Effector memory CD4-positive, alpha-beta T cell (primary cell): Measurements from ENCODE around the gene SDHAF1.
"Not testable (repeated sequence)": the region's sequence is repeated elsewhere in the genome, so short reads cannot be mapped to it uniquely, and the experiment has no call there.

Experiments
- DNase-seq, 3 donors: peaks; one replicate each; pipeline ENCODE4 v3.0.0-alpha.2; 2020
- H3K27ac ChIP-seq: 2 replicates; pipeline ENCODE4 v1.7.0; 2013; ENCODE audit warnings: mild to moderate bottlenecking, low read length, moderate library complexity; ENCODE audit not compliant: insufficient read depth, poor library complexity, severe bottlenecking
- H3K27me3 ChIP-seq: replicated peaks from 2 replicates; pipeline ENCODE4 v1.7.0; 2013; ENCODE audit warnings: mild to moderate bottlenecking, low read length; ENCODE audit not compliant: insufficient read depth, control insufficient read depth, poor library complexity, severe bottlenecking
- H3K36me3 ChIP-seq: 2 replicates; pipeline ENCODE4 v1.7.0; 2013; ENCODE audit warnings: mild to moderate bottlenecking, low read length, moderate library complexity; ENCODE audit not compliant: control insufficient read depth, insufficient read depth
- H3K4me1 ChIP-seq: 2 replicates; pipeline ENCODE4 v1.7.0; 2013; ENCODE audit warnings: low read length, mild to moderate bottlenecking; ENCODE audit not compliant: control insufficient read depth, insufficient read depth, poor library complexity, severe bottlenecking
- H3K4me3 ChIP-seq: 2 replicates; pipeline ENCODE4 v1.7.0; 2013; ENCODE audit warnings: low read length, low read depth, mild to moderate bottlenecking; ENCODE audit not compliant: insufficient read depth, poor library complexity, severe bottlenecking
- H3K9me3 ChIP-seq: 2 replicates; pipeline ENCODE4 v1.7.0; 2013; ENCODE audit warnings: mild to moderate bottlenecking, low read length, moderate library complexity; ENCODE audit not compliant: control insufficient read depth

The SDHAF1 gene

DNA sequence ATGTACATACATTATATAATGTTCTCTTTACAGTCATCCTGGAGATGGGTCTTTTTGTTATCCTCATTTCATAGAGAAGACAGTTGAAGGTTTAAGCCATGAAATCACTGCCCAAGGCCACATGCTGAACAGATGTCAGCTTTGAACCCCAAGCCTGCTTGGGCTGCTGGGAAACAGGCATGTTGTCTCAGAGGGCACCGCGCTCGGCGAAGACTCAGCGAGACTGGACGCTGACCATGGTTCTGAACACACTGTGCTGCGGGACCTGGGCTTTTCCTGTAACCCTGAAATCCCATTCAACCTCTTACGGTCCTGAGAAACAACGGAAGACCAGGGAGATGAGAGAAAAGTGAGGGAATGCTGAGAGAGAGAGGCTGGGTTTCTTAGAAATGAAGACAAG lies 31.5 kb upstream of the SDHAF1 start:
- Histone ChIP-seq H3K9me3 (no peaks in the 10 kb centered on the region), H3K27me3 (no peaks in the 10 kb centered on the region), H3K4me3 (no peak overlapping the region), H3K27ac (no peak overlapping the region), H3K4me1 (peaks cover 12% of the 10 kb centered on the region), H3K36me3 (no peaks in the 10 kb centered on the region)
- DNase-seq = no peak

DNA sequence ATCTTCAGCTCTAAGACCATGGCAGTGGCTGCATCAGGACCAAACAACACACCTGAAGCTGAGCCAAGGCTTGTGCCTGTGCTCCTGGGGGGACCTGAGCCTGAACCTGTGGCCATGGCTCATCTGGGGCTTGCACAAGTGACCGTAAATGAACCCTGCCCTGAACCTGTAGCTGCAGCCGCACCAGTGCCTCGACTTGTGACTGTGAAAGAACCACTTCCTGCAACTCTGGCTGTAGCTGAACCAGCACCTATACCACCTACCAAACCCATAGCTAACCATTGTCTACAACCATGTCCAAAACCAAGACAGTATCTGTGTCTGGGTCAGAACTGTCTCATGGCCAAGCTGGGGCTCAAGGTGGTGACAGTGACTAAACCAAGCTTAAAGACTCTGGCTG lies 28.2 kb upstream of the SDHAF1 start:
- no peak for DNase-seq
- Histone ChIP-seq H3K36me3 (no peaks in the 10 kb centered on the region), H3K27me3 (no peaks in the 10 kb centered on the region), H3K4me3 (no peak overlapping the region), H3K9me3 (no peaks in the 10 kb centered on the region), H3K27ac (no peak overlapping the region), H3K4me1 (no peaks in the 10 kb centered on the region)

DNA sequence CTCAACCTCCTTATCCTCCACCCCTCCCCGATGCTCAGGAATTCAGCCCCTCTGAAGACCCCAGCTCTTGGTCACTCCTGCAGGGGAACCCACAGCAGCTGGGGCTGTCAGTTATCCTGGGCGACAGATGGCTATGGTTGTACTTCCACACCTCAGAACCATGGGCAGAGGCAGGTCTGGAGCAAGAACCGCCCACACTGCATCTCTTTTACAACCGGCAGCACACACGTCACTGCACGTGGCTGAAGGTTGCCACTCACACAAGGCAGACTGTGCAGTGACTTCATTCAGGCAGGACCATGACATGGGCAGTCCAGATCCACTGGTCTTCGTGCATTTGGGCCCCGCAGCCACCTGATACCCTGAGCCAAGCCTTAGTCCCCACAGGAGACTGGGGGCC lies 21.5 kb upstream of the SDHAF1 start:
- no peak overlapping the region for H3K27ac ChIP-seq
- H3K4me3 ChIP-seq = no peak overlapping the region
- no peak for DNase-seq
- H3K36me3 ChIP-seq = no peaks in the 10 kb centered on the region
- H3K9me3 ChIP-seq = no peaks in the 10 kb centered on the region
- no peaks in the 10 kb centered on the region for H3K27me3 ChIP-seq
- no peaks in the 10 kb centered on the region for H3K4me1 ChIP-seq

DNA sequence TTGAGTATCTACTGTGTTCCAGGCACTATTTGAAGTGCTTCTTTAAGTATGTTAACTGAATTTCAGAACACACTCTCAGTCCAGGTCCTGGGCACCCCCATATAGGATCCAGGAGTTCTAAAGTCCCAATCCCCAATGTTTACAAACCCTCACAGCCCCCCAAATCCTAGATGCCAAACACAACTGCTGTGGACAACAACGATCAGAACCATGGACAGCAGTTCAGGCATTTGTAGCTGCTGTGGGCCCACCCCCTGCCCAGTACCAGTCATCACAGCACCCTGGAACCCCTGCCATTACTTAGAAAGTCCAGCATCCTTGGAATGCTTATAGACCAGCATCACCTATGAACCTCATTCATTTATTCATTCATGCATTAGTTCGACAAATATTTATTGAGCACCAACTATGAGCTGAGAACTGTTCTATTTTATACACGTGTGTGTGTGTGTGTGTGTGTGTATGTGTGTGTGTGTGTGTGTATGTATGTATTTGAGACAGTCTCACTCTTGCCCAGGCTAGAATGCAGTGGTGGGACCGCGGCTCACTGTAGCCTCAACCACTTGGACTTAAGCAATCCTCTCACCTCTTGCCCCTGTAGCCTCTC lies 19.3 kb upstream of the SDHAF1 start:
- H3K36me3 ChIP-seq = no peaks in the 10 kb centered on the region
- H3K4me1 ChIP-seq = no peaks in the 10 kb centered on the region
- H3K9me3 ChIP-seq = no peaks in the 10 kb centered on the region
- DNase-seq = no peak
- H3K27ac ChIP-seq = no peak overlapping the region
- no peaks in the 10 kb centered on the region for H3K27me3 ChIP-seq
- no peak overlapping the region for H3K4me3 ChIP-seq

DNA sequence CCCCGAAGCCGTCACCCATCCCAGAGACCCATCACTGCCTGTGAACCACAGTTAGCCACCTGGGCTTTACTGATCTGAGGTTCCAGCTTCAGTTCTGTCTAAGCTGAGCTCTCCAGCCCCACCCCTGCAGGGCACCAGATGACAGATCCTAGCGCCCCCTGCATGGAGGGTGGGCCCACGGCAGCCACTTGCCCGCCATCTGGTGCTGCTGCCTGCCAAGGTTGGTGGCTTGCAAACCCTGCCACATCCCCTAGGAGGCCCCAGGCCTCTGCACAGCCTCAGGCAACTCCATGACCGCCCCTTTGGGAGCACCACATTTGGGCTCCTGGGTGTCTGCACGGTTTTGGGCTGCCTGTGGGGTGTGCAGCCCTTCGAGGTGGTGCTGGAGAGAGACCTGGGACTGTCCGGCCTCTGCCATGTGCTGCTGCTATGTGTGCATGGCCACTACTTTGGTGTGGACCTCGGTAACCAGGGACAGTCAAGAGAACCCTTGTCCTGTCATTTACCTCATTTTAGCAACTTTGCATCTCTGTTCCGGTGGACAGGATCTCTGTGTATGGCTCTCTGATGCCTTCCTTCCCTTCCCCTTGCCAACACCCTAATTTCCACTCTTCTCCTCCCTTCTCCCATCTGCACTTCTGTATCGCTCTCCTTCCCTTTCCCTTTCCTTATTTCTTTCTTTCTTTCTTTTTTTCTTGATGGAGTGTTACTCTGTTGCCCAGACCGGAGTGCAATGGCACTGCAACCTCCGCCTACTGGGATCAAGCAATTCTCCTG lies 17.4 kb upstream of the SDHAF1 start:
- Histone ChIP-seq H3K36me3 (no peaks in the 10 kb centered on the region), H3K27me3 (no peaks in the 10 kb centered on the region), H3K4me1 (no peaks in the 10 kb centered on the region), H3K9me3 (no peaks in the 10 kb centered on the region), H3K27ac (no peak overlapping the region), H3K4me3 (no peak overlapping the region)
- no peak for DNase-seq

GRCh38 chr19:35978271-35978670 lies 16.7 kb upstream of the SDHAF1 start:
- no peak for DNase-seq
- H3K36me3 ChIP-seq = no peaks in the 10 kb centered on the region
- H3K4me3 ChIP-seq = no peak overlapping the region
- no peaks in the 10 kb centered on the region for H3K9me3 ChIP-seq
- H3K4me1 ChIP-seq = no peaks in the 10 kb centered on the region
- no peaks in the 10 kb centered on the region for H3K27me3 ChIP-seq
- H3K27ac ChIP-seq = no peak overlapping the region

DNA sequence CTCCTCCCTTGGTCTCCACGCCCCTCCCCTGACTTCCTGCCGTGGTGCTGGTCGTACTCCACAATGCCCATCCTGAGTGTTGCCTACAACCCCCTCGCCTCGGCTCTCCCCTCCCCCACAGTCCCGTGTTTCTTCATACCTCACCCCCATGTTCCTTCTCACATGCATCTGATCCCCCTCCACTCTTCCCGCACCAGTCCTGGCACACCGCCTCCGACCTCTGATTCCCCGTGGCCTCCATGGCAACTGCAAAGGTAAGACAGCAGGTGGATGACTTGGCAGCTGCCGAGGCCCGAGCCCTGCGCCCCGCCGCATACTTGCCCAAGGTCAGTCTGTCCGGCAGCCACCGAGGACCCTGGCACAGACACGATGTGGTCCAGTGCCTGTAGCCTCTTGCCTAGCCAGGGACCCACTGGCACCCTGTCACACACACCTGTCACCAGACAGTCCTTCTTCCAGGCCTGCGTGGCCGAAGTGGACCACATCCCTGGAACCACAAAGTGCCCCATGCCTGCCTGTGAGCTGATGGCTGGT lies 16.1 kb upstream of the SDHAF1 start:
- no peak for DNase-seq
- H3K4me1 ChIP-seq = no peaks in the 10 kb centered on the region
- H3K27me3 ChIP-seq = no peaks in the 10 kb centered on the region
- no peak overlapping the region for H3K4me3 ChIP-seq
- H3K9me3 ChIP-seq = no peaks in the 10 kb centered on the region
- no peak overlapping the region for H3K27ac ChIP-seq
- H3K36me3 ChIP-seq = no peaks in the 10 kb centered on the region

DNA sequence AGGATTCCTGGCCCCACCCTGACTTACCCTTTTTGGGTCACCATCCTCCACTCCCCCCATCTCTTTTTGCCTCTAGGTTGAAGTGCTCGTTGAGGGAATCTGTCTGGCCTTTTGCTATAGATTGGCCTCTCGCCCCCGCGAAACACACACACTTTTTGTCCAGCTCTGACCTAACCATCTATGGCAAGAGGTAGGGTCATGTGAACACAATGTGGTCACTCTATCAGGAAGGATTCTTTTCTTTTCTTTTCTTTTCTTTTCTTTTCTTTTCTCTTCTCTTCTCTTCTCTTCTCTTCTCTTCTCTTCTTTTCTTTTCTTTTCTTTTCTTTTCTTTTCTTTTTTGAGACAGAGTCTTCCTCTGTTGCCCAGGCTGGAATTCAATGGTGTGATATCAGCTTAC lies 14.0 kb upstream of the SDHAF1 start:
- H3K27me3 ChIP-seq = not testable (repeated sequence)

GRCh38 chr19:35983177-35983576 lies 11.8 kb upstream of the SDHAF1 start:
- Histone ChIP-seq H3K36me3 (no peaks in the 10 kb centered on the region), H3K27ac (no peak overlapping the region), H3K4me3 (no peak overlapping the region), H3K27me3 (peaks cover 22% of the 10 kb centered on the region), H3K9me3 (no peaks in the 10 kb centered on the region), H3K4me1 (peaks cover 5% of the 10 kb centered on the region)
- DNase-seq = no peak

More for the DNA sequence above, 14.0 kb upstream of the SDHAF1 start:
- not testable (repeated sequence) for DNase-seq, H3K4me1 ChIP-seq, H3K36me3 ChIP-seq, H3K9me3 ChIP-seq, H3K4me3 ChIP-seq, H3K27ac ChIP-seq

- Histone ChIP-seq H3K27ac (no peak overlapping the region), H3K4me1 (peaks cover 5% of the 10 kb centered on the region), H3K9me3 (no peaks in the 10 kb centered on the region), H3K4me3 (no peak overlapping the region), H3K27me3 (peaks cover 22% of the 10 kb centered on the region), H3K36me3 (no peaks in the 10 kb centered on the region)
- DNase-seq = no peak
Measured at GRCh38 chr19:35986111-35986510, 8.9 kb upstream of the SDHAF1 start.
